GM18511 (cell line): ENCODE measurements around the gene SCARF2.
"Not testable (repeated sequence)": the region's sequence is repeated elsewhere in the genome, so short reads cannot be mapped to it uniquely, and the experiment has no call there.

Experiments used
- ATAC-seq: cut with Tn5 transposase; IDR thresholded peaks from one replicate; pipeline ENCODE4 v1.9.1; 2021; ENCODE audit warnings: mild to moderate bottlenecking, moderate library complexity; ENCODE audit not compliant: unreplicated experiment

Gene SCARF2

DNA sequence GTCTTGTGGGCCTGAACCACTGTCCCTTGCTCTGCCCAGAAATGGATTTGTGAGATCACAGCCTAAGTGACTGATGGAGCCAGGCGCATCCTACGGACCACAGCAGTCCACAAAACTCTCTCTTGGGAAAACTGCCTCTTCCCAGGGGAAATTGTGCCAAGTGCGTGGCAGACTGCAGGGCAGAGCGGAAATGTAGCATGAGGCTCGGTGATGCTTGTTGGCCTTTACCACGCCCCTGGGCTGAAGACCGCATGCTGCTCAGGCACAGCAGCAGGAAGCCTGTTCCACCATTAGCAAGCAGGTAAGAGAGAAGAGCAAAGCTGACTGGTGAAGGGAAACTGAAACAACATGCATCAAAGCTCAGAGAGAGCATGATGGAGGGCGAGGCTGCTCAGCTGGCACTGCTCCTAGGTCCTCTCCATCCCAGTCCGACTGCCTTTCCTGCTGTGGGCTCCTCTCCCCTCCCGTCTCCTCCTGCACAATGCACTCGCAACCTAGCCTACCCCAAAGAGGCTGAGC is 26.5 kb upstream of the SCARF2 start:
- ATAC-seq: no peak

- no peak for ATAC-seq
Observed at GRCh38 chr22:20463324-20464095, 25.9 kb upstream of the SCARF2 start.

DNA sequence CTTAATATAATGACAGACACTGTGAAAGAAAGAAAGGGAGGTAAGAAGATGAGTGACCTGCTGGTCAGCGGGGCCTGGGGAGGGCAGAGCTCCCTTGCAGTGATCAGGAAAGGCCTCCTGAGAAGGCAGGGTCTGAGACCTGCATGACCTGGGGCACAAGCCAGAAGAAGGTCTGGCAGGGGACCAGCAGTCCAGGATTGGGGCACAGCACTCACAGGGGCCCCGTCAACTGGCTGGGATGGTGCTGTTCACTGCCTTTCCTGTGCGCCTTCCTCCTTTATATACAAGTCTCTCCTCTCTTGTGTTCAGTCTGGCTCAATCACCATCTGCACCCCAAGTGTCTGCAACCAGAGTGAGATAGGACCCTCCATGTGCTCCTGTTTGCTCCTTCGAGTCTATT is 22.2 kb upstream of the SCARF2 start:
- no peak for ATAC-seq

GRCh38 chr22:20459152-20459542 is 21.5 kb upstream of the SCARF2 start:
- ATAC-seq: no peak

- ATAC-seq: no peak
Observed at GRCh38 chr22:20458530-20459151, 21.0 kb upstream of the SCARF2 start.

- ATAC-seq: no peak
Observed at GRCh38 chr22:20457506-20458240, 20.0 kb upstream of the SCARF2 start.

DNA sequence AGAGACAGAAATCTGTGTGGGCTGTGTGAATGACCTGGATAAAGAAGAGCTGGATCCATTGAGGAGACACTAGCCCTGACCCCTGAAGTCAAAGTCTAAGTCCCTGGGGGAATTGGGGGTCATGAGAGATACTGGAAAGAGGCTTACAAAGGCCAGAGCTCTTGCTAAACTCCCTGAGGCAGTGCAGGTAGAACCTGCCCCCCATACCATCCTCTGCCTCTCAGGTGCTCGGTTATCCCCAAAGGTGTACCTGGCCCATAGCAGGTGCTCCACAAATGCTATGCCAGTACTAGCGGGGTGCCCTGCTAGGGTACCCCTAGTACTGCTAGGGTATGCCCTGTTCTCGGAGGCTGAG is 19.1 kb upstream of the SCARF2 start:
- ATAC-seq: no peak

DNA sequence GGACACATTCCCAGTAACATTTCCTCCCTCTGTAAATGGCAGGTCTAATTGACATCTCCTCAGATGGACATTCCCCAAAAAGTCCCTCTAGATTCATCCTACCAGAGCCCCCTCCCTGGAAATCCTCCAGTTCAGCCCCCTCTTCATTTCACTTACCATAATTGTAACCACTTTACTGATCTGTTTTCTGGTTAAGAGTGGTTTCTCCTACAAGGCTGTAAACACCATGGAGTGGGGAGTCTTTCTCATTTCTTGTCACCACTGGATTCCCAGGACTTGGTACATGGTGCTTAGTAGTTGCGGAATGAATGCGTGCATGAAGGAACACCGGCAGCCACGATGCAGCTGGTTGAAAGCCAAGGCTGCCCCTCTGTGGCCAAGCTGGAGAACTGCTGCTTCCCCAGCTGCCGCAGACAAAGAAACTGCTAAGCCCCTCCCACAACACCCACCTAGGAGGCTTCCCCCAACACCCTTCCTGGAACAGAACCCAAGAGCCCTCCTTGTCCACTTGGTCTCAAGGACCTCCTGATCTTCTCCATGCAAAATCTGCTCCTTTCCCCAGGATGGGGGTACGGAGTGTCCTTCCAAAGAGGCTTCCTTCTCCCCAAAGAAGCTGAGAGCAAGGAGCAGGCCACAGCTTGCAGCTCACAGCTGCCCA is 18.6 kb upstream of the SCARF2 start:
- ATAC-seq: no peak

GRCh38 chr22:20455709-20456063 is 18.1 kb upstream of the SCARF2 start:
- no peak for ATAC-seq

- no peak for ATAC-seq
Observed at GRCh38 chr22:20453222-20453621, 15.6 kb upstream of the SCARF2 start.

DNA sequence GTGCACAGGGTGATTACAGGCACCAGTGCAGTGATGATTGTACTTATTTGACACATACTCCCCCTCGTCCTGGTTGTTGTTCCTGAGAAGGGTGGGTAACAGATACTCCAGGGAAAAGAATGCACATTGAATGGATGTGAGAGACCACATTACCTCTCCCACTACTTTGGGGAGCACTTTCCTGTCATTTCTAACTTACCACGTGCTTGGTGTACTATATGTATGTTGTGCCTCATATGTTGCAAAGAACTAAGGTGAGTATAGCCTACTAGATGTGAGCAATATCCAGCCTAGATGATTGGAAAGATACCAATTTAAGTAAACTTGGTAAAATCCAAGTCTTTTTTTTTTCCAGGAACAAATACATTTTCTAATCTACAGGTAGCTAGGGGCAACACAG is 14.3 kb upstream of the SCARF2 start:
- ATAC-seq: no peak

DNA sequence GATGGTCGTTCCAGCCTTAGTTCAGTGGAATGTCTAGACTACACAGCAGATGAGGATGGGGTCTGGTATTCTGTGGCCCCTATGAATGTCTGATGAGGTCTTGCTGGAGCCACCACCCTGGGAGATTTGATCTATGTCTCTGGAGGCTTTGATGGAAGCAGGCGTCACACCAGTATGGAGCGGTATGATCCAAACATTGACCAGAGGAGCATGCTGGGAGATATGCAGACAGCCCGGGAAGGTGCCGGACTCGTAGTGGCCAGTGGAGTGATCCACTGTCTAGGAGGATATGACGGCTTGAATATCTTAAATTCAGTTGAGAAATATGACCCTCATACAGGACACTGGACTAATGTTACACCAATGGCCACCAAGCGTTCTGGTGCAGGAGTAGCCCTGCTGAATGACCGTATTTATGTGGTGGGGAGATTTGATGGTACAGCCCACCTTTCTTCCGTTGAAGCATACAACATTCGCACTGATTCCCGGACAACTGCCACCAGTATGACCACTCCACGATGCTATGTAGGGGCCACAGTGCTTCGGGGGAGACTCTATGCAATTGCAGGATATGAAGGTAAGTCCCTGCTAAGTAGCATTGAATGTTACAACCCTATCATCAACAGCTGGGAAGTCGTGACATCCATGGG is 13.6 kb upstream of the SCARF2 start:
- ATAC-seq: not testable (repeated sequence)

GRCh38 chr22:20450551-20450906 is 12.9 kb upstream of the SCARF2 start:
- no peak for ATAC-seq

GRCh38 chr22:20449819-20450550 is 12.4 kb upstream of the SCARF2 start:
- ATAC-seq: no peak

DNA sequence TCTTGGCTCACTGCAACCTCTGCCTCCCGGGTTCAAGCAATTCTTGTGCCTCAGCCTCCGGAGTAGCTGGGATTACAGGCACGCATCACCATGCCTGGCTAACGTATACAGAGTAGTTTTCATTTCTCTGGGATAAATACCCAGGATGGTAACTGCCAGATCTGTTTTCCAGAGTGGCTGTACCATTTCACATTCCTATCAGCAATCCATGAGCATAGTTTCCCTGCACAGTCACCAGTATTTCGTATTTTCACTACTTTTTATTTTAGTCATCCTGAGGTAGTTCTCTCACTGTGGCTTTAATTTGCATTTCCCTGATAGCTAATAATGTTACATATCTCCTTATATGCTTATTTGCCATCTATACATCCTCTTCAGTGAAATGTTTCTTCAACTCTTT is 11.0 kb upstream of the SCARF2 start:
- no peak for ATAC-seq

DNA sequence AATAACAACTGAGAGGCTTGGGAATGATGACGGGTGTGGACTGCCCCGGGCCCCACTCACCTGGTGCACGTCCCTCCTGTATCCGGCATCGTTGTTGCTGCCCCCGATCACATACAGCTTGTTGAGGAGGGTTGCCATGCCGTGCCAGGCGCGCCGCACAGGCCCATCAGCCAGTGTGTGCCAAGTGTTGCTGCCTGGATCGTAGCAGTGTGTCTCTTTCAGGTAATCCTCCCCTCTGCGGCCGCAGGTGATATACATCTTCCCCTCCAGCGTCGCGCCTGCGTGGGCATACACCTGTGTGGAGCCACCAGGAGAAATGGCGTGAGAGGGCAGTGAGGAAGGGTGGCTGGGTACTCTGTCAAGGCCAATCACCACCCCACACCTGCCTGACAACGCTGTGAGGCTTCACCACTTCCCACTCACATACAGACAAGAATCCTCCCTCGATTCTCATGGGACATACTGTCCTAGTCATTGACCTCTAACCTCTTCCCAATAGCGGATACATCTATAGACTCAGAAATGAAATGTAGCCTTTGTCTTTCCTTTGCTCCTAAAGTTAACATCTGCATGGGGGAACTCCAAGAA is 8.9 kb upstream of the SCARF2 start:
- ATAC-seq: no peak

- no peak for ATAC-seq
Observed at GRCh38 chr22:20444325-20444724, 6.7 kb upstream of the SCARF2 start.

DNA sequence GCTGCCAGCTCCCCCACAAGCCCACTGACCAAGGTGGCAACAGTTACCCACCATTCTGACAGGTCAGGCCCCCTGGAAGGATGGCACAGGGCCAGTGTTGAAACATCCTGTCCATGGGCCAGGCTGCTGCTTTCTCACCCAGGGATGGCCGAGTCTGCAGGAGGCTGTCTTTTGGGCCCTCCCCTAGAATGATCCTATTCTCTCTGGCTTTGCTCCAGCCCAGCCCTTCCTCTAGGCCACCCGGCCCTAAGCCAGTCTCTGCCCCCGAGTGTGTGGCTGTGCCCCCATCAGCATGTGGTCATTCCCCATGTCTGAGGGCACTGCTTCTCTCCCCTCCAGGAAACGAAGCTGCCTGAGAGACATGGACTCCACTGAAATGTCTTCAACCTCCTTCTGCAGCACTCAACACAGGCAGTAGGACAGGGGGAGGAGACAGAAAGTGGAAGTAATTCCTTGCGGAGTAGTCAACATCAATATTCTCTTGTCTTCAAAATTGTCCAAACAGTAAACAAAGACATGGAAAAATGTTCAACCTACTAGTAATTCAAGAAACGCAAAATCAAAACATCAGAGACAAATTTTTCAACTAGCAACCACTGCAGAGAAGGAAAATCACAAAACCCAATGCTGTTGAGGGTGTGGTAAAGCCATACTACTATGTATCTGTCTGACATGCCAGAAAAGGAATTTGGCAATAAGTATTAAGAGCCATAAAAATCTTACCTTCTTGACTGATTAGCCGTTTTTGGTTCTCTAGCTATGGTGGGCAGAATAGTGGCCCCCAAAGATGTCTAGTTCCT is 5.1 kb upstream of the SCARF2 start:
- no peak for ATAC-seq
